Measurements from ENCODE around the gene TRIO.

The TRIO gene

GRCh38 chr5:14249258-14250082 lies 106.3 kb downstream of the TRIO start:
- DNase-seq, result no peak

- peak; percentile 35 to 45 for DNase-seq
Measured at GRCh38 chr5:14250084-14250695, 107.0 kb downstream of the TRIO start.

GRCh38 chr5:14250748-14251701 lies 107.9 kb downstream of the TRIO start:
- peak; percentile 19 to 40 for DNase-seq

- no peak for DNase-seq
Measured at GRCh38 chr5:14251733-14252132, 108.6 kb downstream of the TRIO start.

GRCh38 chr5:14252793-14253192 lies 109.7 kb downstream of the TRIO start:
- DNase-seq, result no peak

GRCh38 chr5:14254686-14255085 lies 111.5 kb downstream of the TRIO start:
- no peak for DNase-seq

GRCh38 chr5:14256026-14256690 lies 113.0 kb downstream of the TRIO start:
- DNase-seq, result no peak

GRCh38 chr5:14256756-14257393 lies 113.7 kb downstream of the TRIO start:
- DNase-seq, result no peak

GRCh38 chr5:14257995-14258403 lies 114.9 kb downstream of the TRIO start:
- no peak for DNase-seq

- DNase-seq, result no peak
Measured at GRCh38 chr5:14258840-14259239, 115.7 kb downstream of the TRIO start.

- no peak for DNase-seq
Measured at GRCh38 chr5:14260637-14261036, 117.5 kb downstream of the TRIO start.

GRCh38 chr5:14261235-14261634 lies 118.1 kb downstream of the TRIO start:
- no peak for DNase-seq

GRCh38 chr5:14261856-14262611 lies 118.9 kb downstream of the TRIO start:
- DNase-seq, result no peak

GRCh38 chr5:14263113-14263512 lies 120.0 kb downstream of the TRIO start:
- DNase-seq, result no peak

- no peak for DNase-seq
Measured at GRCh38 chr5:14263699-14264098, 120.6 kb downstream of the TRIO start.

GRCh38 chr5:14264605-14265316 lies 121.6 kb downstream of the TRIO start:
- DNase-seq, result peak; percentile 85 to 88

- no peak for DNase-seq
Measured at GRCh38 chr5:14265570-14265969, 122.4 kb downstream of the TRIO start.

- no peak for DNase-seq
Measured at GRCh38 chr5:14266171-14266570, 123.0 kb downstream of the TRIO start.

GRCh38 chr5:14266686-14267085 lies 123.5 kb downstream of the TRIO start:
- DNase-seq, result no peak

GRCh38 chr5:14267166-14267838 lies 124.2 kb downstream of the TRIO start:
- no peak for DNase-seq
